Colonic mucosa (tissue), 4 donors: Measurements from ENCODE around the gene PTPRN2. TPM values are rescaled to one million over a fixed set of nuclear protein-coding genes. Genes with fewer than 3 reads are reported as not detected.

Source experiments
- DNase-seq: peaks from one replicate; pipeline ENCODE4 v3.0.0-alpha.2; 2020
- H3K27ac ChIP-seq: fragments of 200-600 bp; one replicate; pipeline ENCODE4 v1.8.0; 2021
- H3K27me3 ChIP-seq: fragments of 200-600 bp; one replicate; pipeline ENCODE4 v1.8.0; 2021
- H3K36me3 ChIP-seq: fragments of 200-600 bp; one replicate; pipeline ENCODE4 v1.8.0; 2021
- H3K4me1 ChIP-seq: fragments of 200-600 bp; one replicate; pipeline ENCODE4 v1.8.0; 2021; ENCODE audit warnings: mild to moderate bottlenecking
- H3K4me3 ChIP-seq: fragments of 200-600 bp; one replicate; pipeline ENCODE4 v1.8.0; 2021
- H3K9ac ChIP-seq, 2 donors: one replicate each; pipeline ENCODE4 v1.7.0; 2013; ENCODE audit warnings: control low read depth in 2 of 2, low read depth in 2 of 2, low read length in 2 of 2
- H3K9me3 ChIP-seq: fragments of 200-600 bp; one replicate; pipeline ENCODE4 v1.8.0; 2021
- CTCF ChIP-seq: fragments of 200-600 bp; IDR thresholded peaks from one replicate; pipeline ENCODE4 v1.8.0; 2022; ENCODE audit warnings: antibody characterized with exemption, mild to moderate bottlenecking
- intact Hi-C: fragments of 100-400 bp; cut with DNase I; formaldehyde crosslinking; loops from one replicate; pipeline ENCODE4 v1.14.1; 2022
- total RNA-seq, 2 donors: library from RNA; stranded (reverse); fragmentation: NEBNext Ultra II Directional in 1 of 2; extraction: Animal tissue kit (Norgen Biotek cat#: 25700) in 1 of 2; gene quantifications; one replicate each; pipeline ENCODE4 v1.2.1, GENCODE V29; 2021
- donor health status: healthy.
- donor health status: DM: no; HTN: no; CAD: no.
- donor health status: DM: no; HTN: no; CAD: no.

The PTPRN2 gene
- total RNA-seq, 2 donors from 2014 or later = 14.7 to 21.6 TPM

- H3K27me3 ChIP-seq = no peaks in the 10 kb centered on the region
- no peaks in the 10 kb centered on the region for H3K4me1 ChIP-seq
- H3K9me3 ChIP-seq = no peaks in the 10 kb centered on the region
- DNase-seq = no peak
- no peak for TF ChIP-seq CTCF
- intact Hi-C loops = no loop called here
- no peak overlapping the region for H3K9ac ChIP-seq
- H3K4me3 ChIP-seq = no peak overlapping the region
- no peak overlapping the region for H3K27ac ChIP-seq
- no peaks in the 10 kb centered on the region for H3K36me3 ChIP-seq
These were observed 1069.0 kb downstream of the PTPRN2 start for GRCh38 chr7:157518514-157519175.

- Histone ChIP-seq H3K36me3 (no peaks in the 10 kb centered on the region), H3K27ac (no peak overlapping the region), H3K27me3 (no peaks in the 10 kb centered on the region), H3K4me3 (no peak overlapping the region), H3K4me1 (no peaks in the 10 kb centered on the region), H3K9me3 (no peaks in the 10 kb centered on the region), H3K9ac (no peak overlapping the region)
- no peak for TF ChIP-seq CTCF
- intact Hi-C loops = no loop called here
- no peak for DNase-seq
These were observed 1069.7 kb downstream of the PTPRN2 start for GRCh38 chr7:157517782-157518513.

GRCh38 chr7:157516911-157517781 is 1070.5 kb downstream of the PTPRN2 start:
- no peak for DNase-seq
- H3K36me3 ChIP-seq = no peaks in the 10 kb centered on the region
- no peak overlapping the region for H3K27ac ChIP-seq
- H3K9ac ChIP-seq = no peak overlapping the region
- H3K9me3 ChIP-seq = no peaks in the 10 kb centered on the region
- H3K27me3 ChIP-seq = no peaks in the 10 kb centered on the region
- no peak for TF ChIP-seq CTCF
- H3K4me3 ChIP-seq = no peak overlapping the region
- intact Hi-C loops = no loop called here
- H3K4me1 ChIP-seq = no peaks in the 10 kb centered on the region

- Histone ChIP-seq H3K36me3 (no peaks in the 10 kb centered on the region), H3K9me3 (no peaks in the 10 kb centered on the region), H3K9ac (no peak overlapping the region), H3K27me3 (no peaks in the 10 kb centered on the region), H3K4me3 (no peak overlapping the region), H3K27ac (no peak overlapping the region), H3K4me1 (no peaks in the 10 kb centered on the region)
- intact Hi-C loops = no loop called here
- no peak for TF ChIP-seq CTCF
- DNase-seq = no peak
These were observed 1071.3 kb downstream of the PTPRN2 start for GRCh38 chr7:157516311-157516710.

GRCh38 chr7:157515342-157516041 is 1072.1 kb downstream of the PTPRN2 start:
- no peak overlapping the region for H3K27ac ChIP-seq
- H3K4me1 ChIP-seq = no peaks in the 10 kb centered on the region
- H3K9ac ChIP-seq = no peak overlapping the region
- H3K4me3 ChIP-seq = no peak overlapping the region
- H3K27me3 ChIP-seq = no peaks in the 10 kb centered on the region
- no peaks in the 10 kb centered on the region for H3K9me3 ChIP-seq
- TF ChIP-seq CTCF = no peak
- H3K36me3 ChIP-seq = no peaks in the 10 kb centered on the region
- intact Hi-C loops = no loop called here
- no peak for DNase-seq
